ENCODE data around the gene ANO1. TPM values are rescaled to one million over a fixed set of nuclear protein-coding genes. Genes with fewer than 3 reads are reported as not detected.

The ANO1 gene
- total RNA-seq, 1 experiment from 2014 or later: 10.9 TPM

DNA sequence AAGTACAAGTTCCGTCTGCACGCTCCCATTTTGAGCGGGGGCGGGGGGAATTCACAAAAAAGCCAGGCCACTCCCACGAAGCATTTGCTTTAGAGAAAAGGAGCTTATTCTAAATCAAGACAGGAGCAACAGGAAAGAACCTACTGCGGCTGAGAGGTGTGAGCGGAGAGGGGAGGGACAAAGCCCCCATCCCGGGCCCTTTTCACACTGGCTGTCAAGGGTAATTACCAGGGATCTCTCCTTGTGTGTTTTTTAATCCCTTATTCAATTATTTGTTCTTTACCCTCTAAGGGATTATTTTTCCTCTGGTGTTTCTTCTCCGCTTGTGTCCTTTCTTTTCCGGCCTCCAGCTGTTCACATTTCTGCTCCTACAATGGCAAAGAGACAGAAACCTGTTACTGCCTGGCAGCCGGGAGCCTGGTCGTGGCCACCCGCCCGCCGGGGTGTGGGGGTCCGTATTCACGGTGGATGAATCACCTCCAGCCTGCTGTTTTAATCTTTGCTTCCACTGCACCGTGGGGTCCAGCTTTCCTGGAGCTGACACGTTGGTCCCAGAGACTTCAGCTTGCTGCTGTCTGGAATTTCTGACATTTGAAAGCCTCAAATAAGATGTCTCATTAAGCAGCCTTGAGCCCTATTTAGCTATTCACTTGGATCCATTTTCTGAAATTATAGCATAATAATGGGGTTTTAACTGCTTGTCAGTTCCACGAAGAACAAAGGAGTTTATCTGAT lies 63.5 kb downstream of the ANO1 start:
- no peak overlapping the region for H3K18ac ChIP-seq (ENCODE audit: insufficient read length, low read depth, low read length)
- no peaks in the 10 kb centered on the region; the same call in 1 of the 2 replicates for H3K27me3 ChIP-seq (ENCODE audit: insufficient read depth, low read length)
- no peaks in the 10 kb centered on the region for H3K79me2 ChIP-seq (ENCODE audit: insufficient read depth, low read length)
- H2BK12ac ChIP-seq (ENCODE audit: insufficient read length, low read depth, low read length): no peak overlapping the region
- Mint-ChIP-seq H3K27ac (peak overlapping the region in 2 of 3 experiments; percentile 68 to 79; a peak in 4 of 7 replicates), H3K36me3 (ENCODE audit: insufficient read depth in 1 of 3, low read depth in 3 of 3) (peaks cover 0 to 3% (median 0%) of the 10 kb centered on the region in 3 experiments; a peak in 2 of 7 replicates), H3K9me3 (no peaks in the 10 kb centered on the region; a peak in 1 of 5 replicates), H3K27me3 (ENCODE audit: low read depth) (peaks cover 41% of the 10 kb centered on the region), H3K4me3 (peak overlapping the region; percentile 42 to 79), H3K4me1 (peaks cover 52 to 55% of the 10 kb centered on the region in 2 experiments)
- no peaks in the 10 kb centered on the region for H3K79me1 ChIP-seq (ENCODE audit: insufficient read depth, low read depth, low read length, poor library complexity, severe bottlenecking)
- no peak for DNase-seq
- TF ChIP-seq, protein P1, sequence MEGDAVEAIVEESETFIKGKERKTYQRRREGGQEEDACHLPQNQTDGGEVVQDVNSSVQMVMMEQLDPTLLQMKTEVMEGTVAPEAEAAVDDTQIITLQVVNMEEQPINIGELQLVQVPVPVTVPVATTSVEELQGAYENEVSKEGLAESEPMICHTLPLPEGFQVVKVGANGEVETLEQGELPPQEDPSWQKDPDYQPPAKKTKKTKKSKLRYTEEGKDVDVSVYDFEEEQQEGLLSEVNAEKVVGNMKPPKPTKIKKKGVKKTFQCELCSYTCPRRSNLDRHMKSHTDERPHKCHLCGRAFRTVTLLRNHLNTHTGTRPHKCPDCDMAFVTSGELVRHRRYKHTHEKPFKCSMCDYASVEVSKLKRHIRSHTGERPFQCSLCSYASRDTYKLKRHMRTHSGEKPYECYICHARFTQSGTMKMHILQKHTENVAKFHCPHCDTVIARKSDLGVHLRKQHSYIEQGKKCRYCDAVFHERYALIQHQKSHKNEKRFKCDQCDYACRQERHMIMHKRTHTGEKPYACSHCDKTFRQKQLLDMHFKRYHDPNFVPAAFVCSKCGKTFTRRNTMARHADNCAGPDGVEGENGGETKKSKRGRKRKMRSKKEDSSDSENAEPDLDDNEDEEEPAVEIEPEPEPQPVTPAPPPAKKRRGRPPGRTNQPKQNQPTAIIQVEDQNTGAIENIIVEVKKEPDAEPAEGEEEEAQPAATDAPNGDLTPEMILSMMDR (conservative IDR thresholded peaks at IDR 0.05): no peak
- no peak overlapping the region for H2BK15ac ChIP-seq (ENCODE audit: low read depth, low read length)
- peak overlapping the region; percentile 34 for H3K4me2 ChIP-seq (ENCODE audit: insufficient read depth, insufficient read length, low read length)
- H3T11ph ChIP-seq (ENCODE audit: low read length): no peak overlapping the region
- no CpG with 5 or more reads among the region's 20 CpGs for WGBS (ENCODE audit: extremely low coverage, insufficient read length, low lambda C conversion rate)
- H3K23me2 ChIP-seq (ENCODE audit: insufficient read length, low read depth, low read length, poor library complexity, severe bottlenecking): no peaks in the 10 kb centered on the region
- H3K23ac ChIP-seq (ENCODE audit: insufficient read length, low read depth, low read length): no peak overlapping the region
- H3K56ac ChIP-seq (ENCODE audit: insufficient read length, low read depth, low read length): no peak overlapping the region
- no peak overlapping the region for H4K5ac ChIP-seq (ENCODE audit: insufficient read length, low read depth, low read length)
- no peak overlapping the region for H2BK20ac ChIP-seq (ENCODE audit: low read depth, low read length, poor library complexity, severe bottlenecking)
- H3K9ac ChIP-seq (ENCODE audit: extremely low read depth, insufficient read length, low read length): no peak overlapping the region
- no peak overlapping the region for H2BK5ac ChIP-seq (ENCODE audit: insufficient read length, low read length)
- H4K8ac ChIP-seq (replicated peaks; ENCODE audit: insufficient read length, low read depth, low read length): no peak overlapping the region
- H3K4me1 ChIP-seq (ENCODE audit: insufficient read depth, low read length): peaks cover 4% of the 10 kb centered on the region; the same call in 1 of the 2 replicates
- H2BK120ac ChIP-seq (ENCODE audit: low read depth, low read length, poor library complexity, severe bottlenecking): no peak overlapping the region
- no peak overlapping the region for H2AK5ac ChIP-seq (ENCODE audit: insufficient read length, low read length)
- peak overlapping the region; percentile 17; the same call in 1 of the 2 replicates for H3K14ac ChIP-seq (ENCODE audit: insufficient read depth, low read length)
- no peak overlapping the region for H2AFZ ChIP-seq (ENCODE audit: low read length)
- no peak overlapping the region for H4K91ac ChIP-seq (ENCODE audit: insufficient read length, low read depth, low read length)
- no peaks in the 10 kb centered on the region for H4K20me1 ChIP-seq (ENCODE audit: control insufficient read depth, insufficient read depth, insufficient read length)
- H3K4ac ChIP-seq (ENCODE audit: low read depth, low read length): no peak overlapping the region
- no peaks in the 10 kb centered on the region for H3K9me3 ChIP-seq (ENCODE audit: control insufficient read depth, low read depth, low read length)
- H3K27ac ChIP-seq (ENCODE audit: insufficient read length, low read depth, low read length): no peak overlapping the region

Measured in H9 (cell line).